HG03039 (cell line): ENCODE measurements around the gene HSPA13.
"Not testable (repeated sequence)": the region's sequence is repeated elsewhere in the genome, so short reads cannot be mapped to it uniquely, and the experiment has no call there.

ENCODE experiments used
- ATAC-seq: cut with Tn5 transposase; IDR thresholded peaks from one replicate; pipeline ENCODE4 v1.9.1; 2021; ENCODE audit warnings: mild to moderate bottlenecking, moderate library complexity; ENCODE audit not compliant: unreplicated experiment

HSPA13 gene, protein sequence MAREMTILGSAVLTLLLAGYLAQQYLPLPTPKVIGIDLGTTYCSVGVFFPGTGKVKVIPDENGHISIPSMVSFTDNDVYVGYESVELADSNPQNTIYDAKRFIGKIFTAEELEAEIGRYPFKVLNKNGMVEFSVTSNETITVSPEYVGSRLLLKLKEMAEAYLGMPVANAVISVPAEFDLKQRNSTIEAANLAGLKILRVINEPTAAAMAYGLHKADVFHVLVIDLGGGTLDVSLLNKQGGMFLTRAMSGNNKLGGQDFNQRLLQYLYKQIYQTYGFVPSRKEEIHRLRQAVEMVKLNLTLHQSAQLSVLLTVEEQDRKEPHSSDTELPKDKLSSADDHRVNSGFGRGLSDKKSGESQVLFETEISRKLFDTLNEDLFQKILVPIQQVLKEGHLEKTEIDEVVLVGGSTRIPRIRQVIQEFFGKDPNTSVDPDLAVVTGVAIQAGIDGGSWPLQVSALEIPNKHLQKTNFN

DNA sequence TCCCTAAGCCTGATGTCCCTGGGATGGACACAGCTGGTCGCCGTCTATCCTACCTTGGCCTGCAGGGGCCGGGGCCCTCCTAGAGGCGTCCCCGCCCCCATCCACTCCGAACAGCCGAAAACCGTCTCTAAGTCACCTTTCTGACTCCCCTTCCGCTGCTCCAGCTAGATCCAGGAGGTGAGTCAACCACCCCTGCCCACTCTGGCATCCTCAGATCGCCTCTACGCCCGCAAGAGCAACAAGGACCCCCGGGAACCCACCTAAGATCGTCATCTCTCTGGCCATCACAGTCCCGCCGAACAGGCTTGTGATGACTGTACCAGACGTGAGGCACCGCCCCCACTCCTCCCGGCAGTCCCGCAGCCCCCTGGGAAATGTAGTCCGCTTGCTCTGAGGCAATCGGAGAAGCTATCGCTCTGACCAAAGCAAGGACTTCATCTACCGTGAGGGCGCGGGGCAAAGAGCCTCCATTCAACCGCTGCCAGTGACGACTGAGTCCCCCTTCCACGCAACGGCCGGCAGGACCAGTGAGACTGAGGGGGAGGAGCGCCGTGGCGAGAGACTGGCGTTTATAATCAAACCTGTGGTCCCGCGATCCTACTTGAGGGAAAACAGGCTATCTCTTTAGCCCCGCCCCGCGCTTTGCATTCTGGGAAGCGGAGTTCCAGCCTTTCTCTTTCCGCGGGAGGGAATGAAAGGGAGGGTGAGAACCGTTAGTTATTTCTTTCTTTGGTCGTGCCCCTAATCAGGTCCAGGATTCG is at the start of gene HSPA13:
Gene HSPA13, minus strand, starts transcription at position 312 of the 761 bp plus-strand sequence. Its CDS starts 27 bp downstream, at position 285.
- peak; percentile 99 for ATAC-seq

DNA sequence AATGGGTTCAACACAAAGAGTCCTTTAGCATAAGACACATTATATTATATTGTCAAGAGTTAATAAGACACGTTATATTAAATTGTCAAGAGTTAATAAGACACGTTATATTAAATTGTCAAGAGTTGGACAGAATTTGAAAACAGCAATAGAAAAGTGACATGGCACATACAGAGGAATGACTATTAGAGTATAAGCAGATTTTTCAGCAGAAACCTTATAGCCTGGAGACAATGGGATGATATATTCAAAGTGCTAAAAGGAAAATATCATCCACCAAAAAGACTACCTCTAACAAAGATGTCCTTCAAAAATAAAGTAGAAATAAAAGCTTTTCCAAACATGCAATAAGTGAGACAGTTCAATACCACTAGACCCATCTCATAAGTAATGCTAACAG is 36.0 kb upstream of the HSPA13 start:
- no peak for ATAC-seq

DNA sequence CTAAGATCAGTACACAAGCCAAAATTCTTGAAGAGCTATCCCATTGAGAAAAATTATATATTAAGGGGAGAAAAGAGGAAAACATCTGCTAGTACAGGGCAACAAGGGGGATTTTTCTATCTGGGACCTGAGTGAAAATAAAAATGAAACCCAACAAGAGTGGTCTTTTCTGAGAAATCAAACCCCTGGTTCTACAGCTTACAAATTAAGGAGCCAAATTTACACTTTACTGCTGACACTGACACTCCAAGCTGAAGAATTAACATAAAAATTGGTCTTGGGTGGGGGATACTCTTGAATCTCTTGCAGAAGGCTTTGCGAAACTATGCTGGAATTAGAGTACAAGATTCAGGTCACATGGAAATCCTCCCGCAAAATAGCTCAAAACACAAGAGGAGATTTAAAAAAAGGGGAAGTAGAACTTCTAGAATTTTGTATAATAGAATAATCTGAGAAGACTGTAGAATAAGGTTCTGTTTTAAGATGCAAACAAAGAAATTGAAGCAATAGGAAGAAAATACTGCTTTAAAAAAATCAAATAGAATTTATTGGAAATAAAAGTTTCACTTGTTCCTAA is 32.1 kb upstream of the HSPA13 start:
- no peak for ATAC-seq

DNA sequence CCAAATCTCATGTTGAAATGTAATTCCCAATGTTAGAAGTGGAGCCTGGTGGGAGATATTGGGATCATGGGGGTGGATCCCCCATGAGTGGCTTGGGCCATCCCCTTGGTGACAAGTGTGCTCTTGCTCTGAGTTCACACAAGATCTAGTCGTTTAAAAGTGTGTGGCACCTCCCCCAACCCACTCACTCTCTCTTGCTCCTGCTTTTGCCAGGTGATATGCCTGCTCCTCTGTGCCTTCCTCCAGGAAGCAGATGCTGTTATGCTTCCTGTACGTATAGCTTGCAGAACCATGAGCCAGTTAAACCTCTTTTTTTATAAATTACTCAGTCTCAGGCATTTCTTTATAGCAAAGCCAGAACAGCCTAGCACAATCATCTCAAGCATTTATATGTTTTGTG is 23.0 kb upstream of the HSPA13 start:
- no peak for ATAC-seq

DNA sequence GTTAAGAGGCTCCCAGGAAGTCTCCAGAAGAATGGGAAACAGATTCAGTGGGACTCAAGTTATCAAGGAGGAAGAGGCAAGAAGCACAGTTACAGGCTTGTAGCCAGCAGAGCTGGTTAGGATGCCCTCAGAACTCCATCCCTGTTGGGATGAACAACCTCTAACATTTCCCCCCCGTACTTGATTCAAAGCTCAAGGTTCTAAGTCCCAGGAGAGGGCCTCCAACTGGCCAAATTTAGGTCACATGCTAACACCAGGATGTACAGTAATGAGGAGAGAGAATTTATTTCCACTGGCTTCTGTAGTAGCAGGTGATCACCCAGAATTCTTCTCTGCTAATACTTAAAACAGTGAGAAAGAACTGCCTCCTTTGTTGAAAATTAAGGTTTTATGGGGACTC is 22.3 kb upstream of the HSPA13 start:
- ATAC-seq: no peak

DNA sequence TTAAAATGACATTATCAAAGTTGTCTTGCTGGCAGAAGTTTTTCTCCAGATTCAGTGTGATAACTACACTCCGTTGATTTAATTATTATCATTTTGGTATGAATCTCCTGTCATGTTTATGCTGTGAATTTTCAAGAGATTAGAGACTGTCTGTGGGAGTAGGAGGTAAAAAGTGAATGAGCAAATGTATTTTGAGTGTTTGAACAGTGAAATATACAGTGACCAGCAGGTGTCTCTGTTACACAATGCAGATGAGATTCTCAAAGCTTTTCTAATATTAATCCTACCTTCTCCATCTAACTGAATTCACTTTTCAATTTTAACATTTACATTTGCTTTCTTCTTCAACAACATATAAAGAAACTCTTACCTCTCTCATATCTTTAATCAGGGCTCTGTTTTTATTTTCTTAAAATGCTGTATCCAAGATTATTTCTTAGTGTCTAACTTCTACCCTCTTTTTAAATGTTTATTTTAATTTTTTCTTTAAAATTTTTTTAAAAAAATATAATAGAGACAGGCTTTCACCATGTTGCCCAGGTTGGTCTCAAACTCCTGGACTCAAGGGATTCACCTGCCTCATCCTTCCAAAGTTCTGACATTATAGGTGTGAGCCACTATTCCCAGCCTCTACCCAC is 20.9 kb upstream of the HSPA13 start:
- no peak for ATAC-seq

DNA sequence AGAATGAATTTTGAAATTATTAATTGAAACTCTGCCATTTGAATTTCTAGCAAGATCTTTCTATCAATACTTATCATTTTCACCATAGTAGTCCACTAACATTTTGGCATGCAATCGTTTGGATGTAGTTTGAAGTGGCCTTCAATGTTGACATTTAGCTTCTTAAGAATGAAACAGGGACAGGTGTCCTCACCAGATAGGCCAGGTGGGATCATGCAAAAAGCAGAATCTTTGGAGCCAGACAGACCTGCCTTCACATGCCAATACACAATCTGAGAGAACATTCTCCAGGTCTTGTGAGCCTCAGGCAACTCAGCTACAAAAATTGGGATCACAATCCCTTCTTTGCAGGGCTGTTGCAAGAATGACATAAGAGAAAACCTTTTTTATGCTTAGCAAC is 18.3 kb upstream of the HSPA13 start:
- no peak for ATAC-seq

DNA sequence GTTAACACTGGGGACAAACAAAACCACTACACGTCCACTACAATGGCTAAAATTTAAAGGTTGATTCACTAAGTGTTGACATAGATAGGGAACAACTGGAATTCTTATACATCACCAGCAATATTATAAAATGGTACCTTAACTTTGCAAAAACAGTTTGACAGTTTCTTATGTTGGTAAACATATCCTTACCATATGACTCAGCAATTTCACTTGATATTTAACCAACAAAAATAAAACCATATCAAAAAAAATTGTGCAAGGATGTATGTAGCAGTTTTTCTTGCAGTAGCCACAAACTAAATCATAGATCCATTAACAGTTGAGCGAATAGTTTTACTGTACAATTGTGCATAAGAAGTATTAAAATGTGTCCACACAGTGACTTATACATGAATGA is 5.3 kb upstream of the HSPA13 start:
- no peak for ATAC-seq

DNA sequence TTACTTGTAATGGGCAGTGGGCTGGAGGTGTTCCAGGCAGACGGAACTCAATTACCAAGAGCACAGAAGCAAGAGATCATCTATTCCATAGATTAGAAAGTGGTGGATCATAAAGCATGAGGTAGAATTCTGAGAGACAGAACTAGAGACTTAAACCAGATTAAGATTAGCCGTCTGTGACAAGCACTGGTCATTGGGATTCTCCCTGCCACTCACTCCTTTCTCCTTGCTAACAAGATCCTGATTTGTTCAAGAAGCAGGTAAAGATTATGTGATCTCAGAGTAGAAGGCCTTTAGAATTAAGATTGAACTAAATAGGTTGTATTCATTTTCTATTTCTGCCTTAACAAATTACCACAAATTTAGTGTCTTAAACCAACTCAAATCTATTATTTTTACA is 1.5 kb upstream of the HSPA13 start:
- no peak for ATAC-seq

DNA sequence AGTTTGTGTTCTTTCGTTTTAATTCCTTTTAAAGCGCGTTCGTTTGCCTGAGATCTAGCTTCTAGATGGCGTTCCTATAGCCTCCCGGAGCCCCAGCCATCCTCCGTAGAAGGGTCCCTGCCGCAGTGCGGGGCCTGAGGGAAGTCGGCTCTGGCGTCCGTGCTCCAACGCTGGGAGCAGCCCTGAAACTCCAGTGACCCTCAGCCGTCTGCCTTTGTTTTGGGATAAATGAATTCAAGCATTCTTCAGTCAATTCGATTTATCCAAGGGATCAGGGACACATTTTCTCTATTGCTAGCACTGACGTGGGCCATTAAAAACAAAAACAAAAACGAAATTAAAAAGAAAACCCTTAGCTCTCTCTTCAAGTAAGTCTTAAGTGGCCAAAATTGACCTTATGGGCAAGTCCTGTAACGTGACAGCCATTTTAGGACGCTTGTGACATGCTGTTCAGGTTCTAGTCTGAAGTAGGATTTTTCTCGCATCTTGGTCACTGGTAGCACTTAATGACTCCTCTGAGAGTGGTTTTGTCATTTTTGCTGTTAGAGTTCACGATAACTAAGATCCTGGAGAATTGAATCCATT is 742 bp upstream of the HSPA13 start:
- ATAC-seq: peak; percentile 25

DNA sequence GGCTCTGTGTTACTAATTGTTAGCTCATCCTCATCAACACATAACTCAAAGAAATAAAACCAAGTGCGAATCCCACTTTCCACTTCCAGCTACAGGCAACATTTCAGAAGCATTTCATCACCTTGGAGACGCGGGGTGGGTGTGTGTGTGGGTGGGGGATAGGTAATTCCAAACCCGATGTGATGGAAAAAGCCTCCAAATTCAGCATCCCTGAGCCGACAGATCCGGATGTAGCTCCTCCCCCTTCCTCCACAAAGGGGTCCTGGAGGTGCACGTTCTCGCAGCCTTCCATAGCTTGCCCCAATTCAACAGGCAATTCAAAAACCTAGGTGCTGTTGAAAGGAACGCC is 486 bp downstream of the HSPA13 start:
- ATAC-seq: no peak

DNA sequence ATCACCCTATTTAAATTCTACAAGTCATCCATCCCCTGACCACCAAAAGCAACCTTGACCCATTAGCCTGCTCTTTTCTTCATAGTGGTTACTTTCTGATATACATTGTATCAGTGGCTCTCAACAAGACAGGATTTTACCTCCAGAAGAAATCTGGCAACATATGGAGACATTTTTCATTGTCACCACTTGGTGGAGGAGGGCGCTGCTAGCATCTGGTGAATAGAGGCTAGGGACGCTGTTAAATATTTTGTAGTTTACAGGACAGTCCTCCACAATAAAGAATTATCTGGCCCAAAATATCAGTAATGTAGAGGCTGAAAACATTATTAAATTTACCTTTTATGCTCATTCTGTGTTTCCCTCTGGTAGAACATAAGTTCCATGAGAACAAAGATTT is 6.1 kb downstream of the HSPA13 start:
- ATAC-seq: no peak

DNA sequence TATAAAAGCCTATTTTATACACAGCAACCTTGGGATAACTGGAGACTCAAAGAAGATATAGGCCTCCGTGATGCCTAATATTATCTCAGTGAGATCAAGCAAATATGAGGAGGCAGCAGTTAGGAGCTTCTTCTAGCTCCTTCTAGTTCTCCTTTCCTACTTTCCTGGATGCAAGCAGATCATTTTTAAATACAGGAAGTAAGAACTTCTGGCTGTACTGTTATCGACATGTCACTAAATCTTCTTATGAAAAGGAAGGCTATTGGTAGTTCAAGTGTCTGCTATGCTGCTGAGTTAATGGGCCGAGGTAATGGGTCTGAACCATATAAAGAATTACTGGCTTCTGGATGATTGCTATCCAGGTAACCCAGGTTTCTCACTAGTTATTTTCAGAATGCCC is 15.9 kb downstream of the HSPA13 start:
- no peak for ATAC-seq

DNA sequence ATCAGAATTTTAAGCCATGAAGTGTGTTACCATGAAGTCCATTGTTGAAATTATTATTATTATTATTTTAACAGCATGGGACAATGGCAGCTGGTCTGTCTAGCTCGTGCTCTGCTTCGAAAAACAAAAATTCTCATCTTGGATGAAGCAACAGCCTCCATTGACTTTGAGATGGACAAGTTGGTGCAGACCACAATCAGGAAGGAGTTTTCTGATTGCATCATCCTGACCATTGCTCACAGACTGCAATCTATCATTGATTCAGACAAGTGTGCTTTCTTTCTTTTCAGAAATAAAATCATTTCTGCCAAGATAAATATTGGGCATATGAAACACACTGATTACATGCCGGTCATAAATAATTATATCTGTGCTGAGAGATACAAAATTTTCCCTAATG is 21.0 kb downstream of the HSPA13 start:
- ATAC-seq: no peak

DNA sequence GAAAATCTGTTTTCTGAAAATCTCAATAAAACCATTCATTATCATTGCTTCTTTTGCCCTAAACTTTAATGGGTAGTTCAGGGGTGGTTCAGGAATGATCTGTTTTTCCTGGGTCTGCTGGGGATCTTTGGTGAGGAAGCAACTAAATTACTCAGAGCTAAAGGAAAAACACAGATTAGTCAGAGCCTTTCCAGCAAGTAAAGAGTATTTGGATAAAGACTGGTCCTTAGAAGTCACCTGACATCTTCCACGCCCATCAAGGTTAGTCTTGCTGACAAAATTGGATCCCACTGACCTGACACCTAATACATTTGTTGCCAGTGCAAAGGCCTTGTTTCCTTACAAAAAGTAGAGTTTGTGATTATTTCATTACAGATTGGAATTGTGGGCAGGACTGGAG is 24.2 kb downstream of the HSPA13 start:
- ATAC-seq: no peak

DNA sequence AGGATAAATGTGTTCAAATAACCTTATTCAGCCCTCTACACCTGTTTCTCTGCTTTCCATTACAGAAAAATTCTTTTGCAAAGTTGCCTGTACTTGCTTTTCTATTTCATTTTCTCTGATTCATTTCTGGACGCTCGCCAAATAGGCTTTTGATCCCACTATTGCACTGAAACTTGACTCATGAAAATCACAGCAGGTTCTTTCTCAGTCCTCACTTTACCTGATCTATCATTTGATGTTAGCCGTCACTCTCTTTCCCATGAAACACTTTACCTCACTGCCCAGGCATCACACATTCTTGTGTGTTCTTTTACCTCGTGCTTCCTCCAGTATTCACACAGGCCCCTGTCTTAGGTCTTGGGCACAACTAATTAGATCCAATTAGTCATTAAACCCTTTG is 26.2 kb downstream of the HSPA13 start:
- no peak for ATAC-seq

DNA sequence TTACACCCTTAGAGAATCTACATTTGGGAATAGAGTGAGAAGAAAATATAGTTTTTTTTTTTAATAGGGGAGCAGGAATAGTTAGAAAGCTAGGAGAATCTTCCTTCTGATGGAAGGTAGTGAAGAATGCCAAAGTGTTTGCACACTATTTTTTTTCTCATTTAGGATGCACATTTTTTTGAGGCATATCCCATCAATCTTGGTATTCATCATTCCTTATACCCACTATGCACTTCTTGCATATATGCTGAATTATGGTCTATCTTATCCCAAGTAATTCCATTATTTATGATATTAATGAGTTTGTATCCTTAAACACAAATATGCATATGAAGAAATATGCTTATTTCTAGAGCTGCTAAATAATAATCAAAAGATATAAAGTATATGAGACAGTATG is 28.4 kb downstream of the HSPA13 start:
- no peak for ATAC-seq

DNA sequence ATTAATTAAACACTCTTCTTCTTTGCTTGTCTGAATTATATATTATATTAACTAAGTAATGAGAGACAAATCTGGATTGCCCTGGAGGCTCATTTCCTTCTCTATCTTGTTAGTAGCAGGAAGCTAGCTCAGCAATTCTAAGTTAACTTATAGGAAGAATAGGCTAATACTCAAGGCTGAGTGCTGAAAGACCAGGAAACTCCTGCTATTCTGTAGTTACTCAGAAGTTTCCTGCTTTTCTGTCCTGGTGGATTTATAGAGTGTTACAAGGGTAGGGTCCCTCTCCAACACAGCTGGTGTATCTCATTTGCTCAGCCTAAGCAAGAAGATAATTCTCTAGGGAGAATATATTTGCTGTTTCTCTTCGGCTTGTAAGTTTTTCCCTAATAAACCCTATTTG is 29.2 kb downstream of the HSPA13 start:
- ATAC-seq: no peak

DNA sequence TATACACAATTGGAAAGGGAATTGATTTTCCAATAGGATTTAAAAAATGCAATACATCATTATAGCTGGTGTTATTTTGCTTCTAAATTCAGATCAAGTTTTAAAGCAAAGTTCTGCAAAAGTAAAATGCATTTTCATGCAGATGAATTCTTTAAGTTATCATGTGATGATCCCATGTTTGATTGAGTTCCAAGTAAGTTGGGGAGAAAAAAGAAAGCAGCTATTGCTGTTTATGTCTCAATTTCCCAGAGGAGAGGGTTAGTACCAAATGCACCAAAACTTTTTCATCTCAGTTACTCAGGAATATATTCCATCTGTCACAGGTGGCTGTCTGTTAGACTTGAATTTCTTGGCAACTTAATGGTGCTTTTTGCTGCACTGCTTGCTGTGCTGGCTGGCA is 29.7 kb downstream of the HSPA13 start:
- ATAC-seq: no peak

DNA sequence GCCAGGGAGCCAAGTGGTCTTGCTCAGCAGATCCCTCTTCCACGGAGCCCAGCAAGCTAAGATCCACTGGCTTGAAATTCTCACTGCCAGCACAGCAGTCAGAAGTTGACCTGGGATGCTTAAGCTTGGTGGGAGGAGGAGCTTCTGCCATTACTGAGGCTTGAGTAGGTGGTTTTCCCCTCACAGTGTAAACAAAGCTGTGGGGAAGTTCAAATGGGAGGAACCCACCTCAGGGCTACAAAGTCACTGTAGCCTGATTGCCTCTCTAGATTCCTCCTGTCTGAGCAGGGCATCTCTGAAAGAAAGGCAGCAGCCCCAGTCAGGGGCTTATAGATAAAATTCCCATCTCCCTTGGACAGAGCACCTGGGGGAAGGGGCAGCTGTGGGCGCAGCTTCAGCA is 55.6 kb downstream of the HSPA13 start:
- not testable (repeated sequence) for ATAC-seq

DNA sequence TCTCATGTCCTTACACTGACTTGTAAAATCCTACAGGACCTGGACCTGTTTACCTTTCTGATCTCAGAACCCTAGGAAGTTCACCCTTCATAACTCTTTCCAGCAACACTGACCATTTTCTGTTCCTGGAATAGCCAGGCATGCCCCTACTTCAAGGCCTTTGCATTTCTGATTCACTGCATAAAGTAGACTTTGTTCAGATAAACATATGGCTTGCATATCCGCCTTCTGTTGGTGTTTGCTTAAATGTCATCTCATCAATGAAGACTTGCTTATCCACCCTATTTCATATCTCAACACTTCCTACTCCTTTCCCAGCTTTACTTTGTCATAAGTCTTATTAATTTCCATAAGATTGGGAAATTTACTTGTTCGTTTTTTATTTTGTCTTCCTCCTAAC is 57.4 kb downstream of the HSPA13 start:
- ATAC-seq: no peak
